Neural cell (in vitro differentiated cells): ENCODE measurements around the gene DYDC1. TPM values are rescaled to one million over a fixed set of nuclear protein-coding genes. Genes with fewer than 3 reads are reported as not detected.

ENCODE experiments used
- H2AFZ ChIP-seq: fragments of 200-600, 300-800 bp; sonication (generic), shearing (Covaris generic); 2 replicates; pipeline ENCODE4 v1.6.0; 2014; ENCODE audit warnings: low read depth, mild to moderate bottlenecking, antibody characterized with exemption, low read length, moderate library complexity
- H3F3A ChIP-seq: fragments of 200-600 bp; shearing (Covaris generic); 2 replicates; pipeline ENCODE4 v1.6.1; 2016; ENCODE audit warnings: mild to moderate bottlenecking, moderate library complexity, mixed read lengths, antibody characterized with exemption, low read length; ENCODE audit not compliant: insufficient read depth, poor library complexity, severe bottlenecking
- H3K27ac ChIP-seq: fragments of 200-600, 300-800 bp; sonication (generic), shearing (Covaris generic); 2 replicates; pipeline ENCODE4 v1.5.1; 2014; ENCODE audit warnings: mild to moderate bottlenecking, low read length, moderate library complexity
- H3K27me3 ChIP-seq: fragments of 300-800, 200-600 bp; sonication (generic), shearing (Covaris generic); 2 replicates; pipeline ENCODE4 v1.6.0; 2014; ENCODE audit warnings: mild to moderate bottlenecking, low read depth, low read length, moderate library complexity; ENCODE audit not compliant: insufficient read depth
- H3K36me3 ChIP-seq: fragments of 300-800, 200-600 bp; sonication (generic), shearing (Covaris generic); 2 replicates; pipeline ENCODE4 v1.5.1; 2014; ENCODE audit warnings: mild to moderate bottlenecking, antibody characterized with exemption, low read length, moderate library complexity; ENCODE audit not compliant: insufficient read depth
- H3K4me2 ChIP-seq: fragments of 300-800, 200-600 bp; sonication (generic), shearing (Covaris generic); 2 replicates; pipeline ENCODE4 v1.6.0; 2014; ENCODE audit warnings: mild to moderate bottlenecking, low read length
- H3K4me3 ChIP-seq: fragments of 300-800, 200-600 bp; sonication (generic), shearing (Covaris generic); 2 replicates; pipeline ENCODE4 v1.5.1; 2014; ENCODE audit warnings: mild to moderate bottlenecking, low read length, moderate library complexity
- H3K79me2 ChIP-seq: fragments of 200-600 bp; shearing (Covaris generic); replicated peaks from 2 replicates; pipeline ENCODE4 v1.6.0; 2014; ENCODE audit warnings: mild to moderate bottlenecking, low read length, moderate library complexity; ENCODE audit not compliant: insufficient read depth
- H3K9ac ChIP-seq: fragments of 300-800, 200-600 bp; sonication (generic), shearing (Covaris generic); 2 replicates; pipeline ENCODE4 v1.6.1; 2016; ENCODE audit warnings: mild to moderate bottlenecking, low read length, mixed read lengths
- H3K9me2 ChIP-seq: fragments of 200-600 bp; shearing (Covaris generic); 2 replicates; pipeline ENCODE4 v1.6.1; 2016; ENCODE audit warnings: mild to moderate bottlenecking, low read length, mixed read lengths; ENCODE audit not compliant: insufficient read depth
- H3K9me3 ChIP-seq: fragments of 200-600, 300-800 bp; sonication (generic), shearing (Covaris generic); 2 replicates; pipeline ENCODE4 v1.6.1; 2016; ENCODE audit warnings: mild to moderate bottlenecking, mixed run types, low read length, moderate library complexity, mixed read lengths
- H4K20me1 ChIP-seq: fragments of 200-600 bp; shearing (Covaris generic); 2 replicates; pipeline ENCODE4 v1.6.1; 2016; ENCODE audit warnings: mild to moderate bottlenecking, mixed run types; ENCODE audit not compliant: insufficient read depth
- EP300 ChIP-seq: fragments of 450-650 bp; conservative IDR thresholded peaks from 2 replicates; pipeline ENCODE4 v1.6.1; 2014; ENCODE audit warnings: antibody characterized with exemption, mild to moderate bottlenecking, moderate library complexity; ENCODE audit not compliant: poor library complexity, severe bottlenecking
- EZH2 ChIP-seq: fragments of 200-600, 300-800 bp; shearing (Covaris generic), sonication (generic); IDR thresholded peaks from 2 replicates; pipeline ENCODE4 v1.6.1; 2014; ENCODE audit warnings: antibody characterized with exemption, low read length, borderline replicate concordance, mild to moderate bottlenecking; ENCODE audit not compliant: insufficient read depth, poor library complexity, severe bottlenecking
- MXI1 ChIP-seq: fragments of 450-650 bp; conservative IDR thresholded peaks from 2 replicates; pipeline ENCODE4 v1.6.1; 2014; ENCODE audit warnings: antibody characterized with exemption, mild to moderate bottlenecking; ENCODE audit not compliant: poor library complexity, severe bottlenecking
- POLR2AphosphoS5 ChIP-seq: IDR thresholded peaks from 2 replicates; pipeline ENCODE4 v1.6.1; 2012
- RAD21 ChIP-seq: fragments of 450-650 bp; conservative IDR thresholded peaks from 2 replicates; pipeline ENCODE4 v1.6.1; 2014; ENCODE audit warnings: antibody characterized with exemption, mild to moderate bottlenecking, moderate library complexity
- SMC3 ChIP-seq: fragments of 450-650 bp; conservative IDR thresholded peaks from 2 replicates; pipeline ENCODE4 v1.6.1; 2014; ENCODE audit warnings: antibody characterized with exemption, mild to moderate bottlenecking, moderate library complexity; ENCODE audit not compliant: poor library complexity
- TAF1 ChIP-seq: IDR thresholded peaks from 2 replicates; pipeline ENCODE4 v1.6.1; 2012; ENCODE audit warnings: low read depth
- polyA plus RNA-seq: library from polyadenylated mRNA; depleted of rRNA; stranded (reverse); fragments of >200 nt; gene quantifications from 2 replicates; pipeline ENCODE4 v1.2.3, GENCODE V29; 2014
- TF ChIP-seq, protein P1 (sequence below): fragments of 450-650 bp; IDR thresholded peaks from 2 replicates; pipeline ENCODE4 v1.5.1; 2014; ENCODE audit warnings: antibody characterized with exemption, mild to moderate bottlenecking, moderate library complexity; ENCODE audit not compliant: poor library complexity, severe bottlenecking
- TF ChIP-seq, protein P2 (sequence below): IDR thresholded peaks from 2 replicates; pipeline ENCODE4 v1.6.1; 2012; ENCODE audit warnings: borderline replicate concordance

The DYDC1 gene
- polyA plus RNA-seq, 1 donor from 2014 or later, result not detected

DNA sequence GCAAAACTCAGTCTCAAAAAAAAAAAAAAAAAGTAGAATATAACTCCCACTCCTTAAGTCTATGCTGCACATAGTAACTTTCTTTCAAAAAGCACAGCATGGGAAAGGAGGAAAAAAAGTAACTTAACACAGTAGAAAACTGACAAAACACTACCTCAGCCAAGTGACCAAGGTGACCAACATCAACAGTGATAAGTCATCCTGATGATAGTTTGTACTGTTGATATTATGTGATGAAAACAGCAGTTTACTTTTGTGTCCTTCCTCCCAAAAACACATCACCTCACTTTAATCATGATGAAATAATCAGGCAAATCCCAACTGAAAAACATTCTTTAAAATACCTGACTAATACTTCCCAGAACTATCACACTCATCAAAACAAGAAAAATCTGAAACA is 37.8 kb downstream of the DYDC1 start:
- Histone ChIP-seq H2AFZ (no peak overlapping the region), H3K9me2 (no peaks in the 10 kb centered on the region), H3K79me2 (no peaks in the 10 kb centered on the region), H3K4me3 (no peak overlapping the region), H3K36me3 (no peaks in the 10 kb centered on the region), H3K27ac (no peak overlapping the region), H4K20me1 (no peaks in the 10 kb centered on the region), H3K9me3 (no peaks in the 10 kb centered on the region), H3K4me2 (no peak overlapping the region), H3F3A (no peaks in the 10 kb centered on the region), H3K9ac (no peak overlapping the region), H3K27me3 (no peaks in the 10 kb centered on the region)
- TF ChIP-seq EZH2 (no peak), SMC3 (no peak), EP300 (no peak), MXI1 (no peak), POLR2AphosphoS5 (no peak), RAD21 (no peak), TAF1 (no peak)
- TF ChIP-seq, protein P1, sequence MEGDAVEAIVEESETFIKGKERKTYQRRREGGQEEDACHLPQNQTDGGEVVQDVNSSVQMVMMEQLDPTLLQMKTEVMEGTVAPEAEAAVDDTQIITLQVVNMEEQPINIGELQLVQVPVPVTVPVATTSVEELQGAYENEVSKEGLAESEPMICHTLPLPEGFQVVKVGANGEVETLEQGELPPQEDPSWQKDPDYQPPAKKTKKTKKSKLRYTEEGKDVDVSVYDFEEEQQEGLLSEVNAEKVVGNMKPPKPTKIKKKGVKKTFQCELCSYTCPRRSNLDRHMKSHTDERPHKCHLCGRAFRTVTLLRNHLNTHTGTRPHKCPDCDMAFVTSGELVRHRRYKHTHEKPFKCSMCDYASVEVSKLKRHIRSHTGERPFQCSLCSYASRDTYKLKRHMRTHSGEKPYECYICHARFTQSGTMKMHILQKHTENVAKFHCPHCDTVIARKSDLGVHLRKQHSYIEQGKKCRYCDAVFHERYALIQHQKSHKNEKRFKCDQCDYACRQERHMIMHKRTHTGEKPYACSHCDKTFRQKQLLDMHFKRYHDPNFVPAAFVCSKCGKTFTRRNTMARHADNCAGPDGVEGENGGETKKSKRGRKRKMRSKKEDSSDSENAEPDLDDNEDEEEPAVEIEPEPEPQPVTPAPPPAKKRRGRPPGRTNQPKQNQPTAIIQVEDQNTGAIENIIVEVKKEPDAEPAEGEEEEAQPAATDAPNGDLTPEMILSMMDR, result no peak
- TF ChIP-seq, protein P2, sequence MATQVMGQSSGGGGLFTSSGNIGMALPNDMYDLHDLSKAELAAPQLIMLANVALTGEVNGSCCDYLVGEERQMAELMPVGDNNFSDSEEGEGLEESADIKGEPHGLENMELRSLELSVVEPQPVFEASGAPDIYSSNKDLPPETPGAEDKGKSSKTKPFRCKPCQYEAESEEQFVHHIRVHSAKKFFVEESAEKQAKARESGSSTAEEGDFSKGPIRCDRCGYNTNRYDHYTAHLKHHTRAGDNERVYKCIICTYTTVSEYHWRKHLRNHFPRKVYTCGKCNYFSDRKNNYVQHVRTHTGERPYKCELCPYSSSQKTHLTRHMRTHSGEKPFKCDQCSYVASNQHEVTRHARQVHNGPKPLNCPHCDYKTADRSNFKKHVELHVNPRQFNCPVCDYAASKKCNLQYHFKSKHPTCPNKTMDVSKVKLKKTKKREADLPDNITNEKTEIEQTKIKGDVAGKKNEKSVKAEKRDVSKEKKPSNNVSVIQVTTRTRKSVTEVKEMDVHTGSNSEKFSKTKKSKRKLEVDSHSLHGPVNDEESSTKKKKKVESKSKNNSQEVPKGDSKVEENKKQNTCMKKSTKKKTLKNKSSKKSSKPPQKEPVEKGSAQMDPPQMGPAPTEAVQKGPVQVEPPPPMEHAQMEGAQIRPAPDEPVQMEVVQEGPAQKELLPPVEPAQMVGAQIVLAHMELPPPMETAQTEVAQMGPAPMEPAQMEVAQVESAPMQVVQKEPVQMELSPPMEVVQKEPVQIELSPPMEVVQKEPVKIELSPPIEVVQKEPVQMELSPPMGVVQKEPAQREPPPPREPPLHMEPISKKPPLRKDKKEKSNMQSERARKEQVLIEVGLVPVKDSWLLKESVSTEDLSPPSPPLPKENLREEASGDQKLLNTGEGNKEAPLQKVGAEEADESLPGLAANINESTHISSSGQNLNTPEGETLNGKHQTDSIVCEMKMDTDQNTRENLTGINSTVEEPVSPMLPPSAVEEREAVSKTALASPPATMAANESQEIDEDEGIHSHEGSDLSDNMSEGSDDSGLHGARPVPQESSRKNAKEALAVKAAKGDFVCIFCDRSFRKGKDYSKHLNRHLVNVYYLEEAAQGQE, result no peak

DNA sequence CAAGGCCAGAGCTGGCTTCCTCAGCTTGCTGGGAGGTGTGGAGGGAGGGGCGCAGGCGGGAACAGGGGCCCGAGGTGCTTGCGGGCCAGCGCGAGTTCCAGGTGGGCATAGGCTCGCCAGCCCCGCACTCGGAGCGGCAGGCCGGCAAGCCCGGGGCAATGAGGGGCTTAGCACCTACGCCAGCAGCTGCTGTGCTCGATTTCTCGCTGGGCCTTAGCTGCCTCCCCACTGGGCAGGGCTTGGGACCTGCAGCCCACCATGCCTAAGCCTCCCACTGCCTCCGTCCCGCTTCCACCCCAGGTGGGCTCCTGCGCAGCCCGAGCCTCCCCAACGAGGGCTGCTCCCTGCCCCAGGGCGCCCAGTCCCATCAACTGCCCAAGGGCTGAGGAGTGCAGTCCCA is 41.2 kb downstream of the DYDC1 start:
- Histone ChIP-seq H3F3A (no peaks in the 10 kb centered on the region), H3K9ac (no peak overlapping the region), H3K4me3 (no peak overlapping the region), H3K9me2 (no peaks in the 10 kb centered on the region), H3K27me3 (no peaks in the 10 kb centered on the region), H3K36me3 (no peaks in the 10 kb centered on the region), H3K27ac (no peak overlapping the region), H3K9me3 (no peaks in the 10 kb centered on the region), H4K20me1 (no peaks in the 10 kb centered on the region), H2AFZ (no peak overlapping the region), H3K4me2 (no peak overlapping the region), H3K79me2 (no peaks in the 10 kb centered on the region)
- TF ChIP-seq POLR2AphosphoS5 (no peak), TAF1 (no peak), RAD21 (no peak), SMC3 (no peak), MXI1 (no peak), EP300 (no peak), EZH2 (no peak)
- TF ChIP-seq, protein P2, result no peak
- TF ChIP-seq, protein P1, result no peak
